Measurements from ENCODE around the gene IL1B.

Gene IL1B

DNA sequence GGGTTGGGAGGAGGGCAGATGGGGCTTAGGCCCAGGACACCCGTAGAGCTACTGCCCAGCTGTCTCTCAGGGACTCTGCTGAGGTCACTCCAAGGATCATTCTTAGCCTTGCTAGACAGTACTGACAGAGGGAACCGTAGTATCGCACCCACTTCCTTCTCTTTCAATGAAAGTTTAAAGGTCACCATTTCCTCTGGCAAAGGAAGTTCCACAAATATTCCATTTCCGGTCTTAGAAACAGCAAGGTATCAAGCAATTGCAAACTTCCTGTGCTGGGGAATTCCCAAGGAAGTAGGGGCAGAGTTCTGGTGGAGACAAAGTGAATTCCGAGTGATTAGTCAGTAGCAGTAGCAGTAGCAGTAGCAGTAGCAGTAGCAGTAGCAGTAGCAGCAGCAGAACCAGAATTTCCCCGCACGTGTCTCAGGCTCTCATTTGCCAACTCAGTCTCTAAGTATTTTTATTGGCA, 24.7 kb downstream of the IL1B start:
- DNase-seq (ENCODE audit: low read depth, low spot score), result peak; percentile 57
- H3K27ac ChIP-seq, result no peak overlapping the region
- peaks cover 3% of the 10 kb centered on the region; the same call in 1 of the 2 replicates for H3K9me3 ChIP-seq (ENCODE audit: low read depth, low read length)
- no peaks in the 10 kb centered on the region for H3K36me3 ChIP-seq (ENCODE audit: insufficient read depth, low read length)
- H3K9ac ChIP-seq (ENCODE audit: insufficient read length), result no peak overlapping the region
- 0 out of 2 replicates have a peak overlapping the region, but pooled peaks have one; percentile 8 for H3K4me3 ChIP-seq
- no peak; the same call in 1 of the 2 replicates for TF ChIP-seq POLR2AphosphoS5 (IDR thresholded peaks at IDR 0.05; ENCODE audit: borderline replicate concordance, low read depth, low read length)
- no peak for TF ChIP-seq EZH2 (IDR thresholded peaks at IDR 0.05)
- TF ChIP-seq FOXP2 (optimal IDR thresholded peaks at IDR 0.05; ENCODE audit: control extremely low read depth, extremely low read length, insufficient read depth), result no peak

DNA sequence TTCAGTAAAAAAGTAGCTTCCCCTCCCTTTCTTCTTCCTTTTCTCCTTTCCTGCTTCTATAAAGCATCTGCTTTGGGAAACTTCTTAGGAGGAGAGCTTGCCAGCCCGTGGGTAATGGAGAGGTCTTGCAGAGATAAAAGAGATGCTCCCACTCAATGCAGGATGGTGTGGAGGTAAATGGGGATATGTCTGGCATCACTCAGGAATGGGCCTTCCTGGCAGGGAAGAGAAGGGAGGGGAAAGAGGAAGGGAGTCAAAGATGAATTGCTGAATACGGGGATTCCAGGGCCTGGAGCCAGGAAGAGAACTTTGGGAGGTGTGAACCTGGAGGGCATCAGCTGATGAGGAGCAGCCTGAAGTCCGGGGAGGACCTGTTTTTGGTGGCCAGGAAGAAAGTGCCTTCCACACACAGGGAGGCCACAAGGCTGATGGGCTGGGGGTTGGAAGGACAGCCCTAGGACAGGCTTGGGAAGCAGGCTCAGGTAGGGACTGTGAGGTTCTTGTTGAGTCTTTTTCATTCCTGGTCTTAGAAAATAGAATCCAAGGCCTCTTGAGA, 25.2 kb downstream of the IL1B start:
- H3K4me3 ChIP-seq, result no peak overlapping the region
- no peak for DNase-seq (ENCODE audit: low read depth, low spot score)
- H3K9ac ChIP-seq (ENCODE audit: insufficient read length), result no peak overlapping the region
- H3K27ac ChIP-seq, result no peak overlapping the region
- H3K36me3 ChIP-seq (ENCODE audit: insufficient read depth, low read length), result no peaks in the 10 kb centered on the region
- TF ChIP-seq FOXP2 (optimal IDR thresholded peaks at IDR 0.05; ENCODE audit: control extremely low read depth, extremely low read length, insufficient read depth), result no peak
- no peak for TF ChIP-seq POLR2AphosphoS5 (IDR thresholded peaks at IDR 0.05; ENCODE audit: borderline replicate concordance, low read depth, low read length)
- TF ChIP-seq EZH2 (IDR thresholded peaks at IDR 0.05), result no peak
- H3K9me3 ChIP-seq (ENCODE audit: low read depth, low read length), result peaks cover 3% of the 10 kb centered on the region; the same call in 1 of the 2 replicates

DNA sequence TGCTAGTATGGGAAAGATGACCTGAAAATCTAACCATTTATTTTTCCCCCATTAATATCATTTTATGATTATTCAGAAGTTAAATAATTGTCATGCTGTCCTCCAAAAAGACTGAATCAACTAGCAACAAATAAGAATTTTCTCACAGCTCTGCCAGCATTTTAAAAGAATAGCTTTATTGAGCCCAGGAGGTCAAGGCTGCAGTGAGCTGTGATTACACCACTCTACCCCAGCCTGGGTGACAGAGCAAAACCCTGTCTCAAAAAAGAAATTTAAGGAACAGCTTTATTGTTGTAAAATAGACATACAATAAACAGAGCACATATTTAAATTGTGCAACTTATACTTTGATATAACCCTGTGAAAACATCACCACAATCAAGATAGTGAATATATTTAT, 27.5 kb downstream of the IL1B start:
- H3K9me3 ChIP-seq (ENCODE audit: low read depth, low read length), result peaks cover 3% of the 10 kb centered on the region; the same call in 1 of the 2 replicates
- H3K4me3 ChIP-seq, result no peak overlapping the region
- no peak overlapping the region for H3K27ac ChIP-seq
- TF ChIP-seq EZH2 (IDR thresholded peaks at IDR 0.05), result no peak
- no peak for TF ChIP-seq FOXP2 (optimal IDR thresholded peaks at IDR 0.05; ENCODE audit: control extremely low read depth, extremely low read length, insufficient read depth)
- TF ChIP-seq POLR2AphosphoS5 (IDR thresholded peaks at IDR 0.05; ENCODE audit: borderline replicate concordance, low read depth, low read length), result no peak
- no peak overlapping the region for H3K9ac ChIP-seq (ENCODE audit: insufficient read length)
- DNase-seq (ENCODE audit: low read depth, low spot score), result no peak
- H3K36me3 ChIP-seq (ENCODE audit: insufficient read depth, low read length), result no peaks in the 10 kb centered on the region

DNA sequence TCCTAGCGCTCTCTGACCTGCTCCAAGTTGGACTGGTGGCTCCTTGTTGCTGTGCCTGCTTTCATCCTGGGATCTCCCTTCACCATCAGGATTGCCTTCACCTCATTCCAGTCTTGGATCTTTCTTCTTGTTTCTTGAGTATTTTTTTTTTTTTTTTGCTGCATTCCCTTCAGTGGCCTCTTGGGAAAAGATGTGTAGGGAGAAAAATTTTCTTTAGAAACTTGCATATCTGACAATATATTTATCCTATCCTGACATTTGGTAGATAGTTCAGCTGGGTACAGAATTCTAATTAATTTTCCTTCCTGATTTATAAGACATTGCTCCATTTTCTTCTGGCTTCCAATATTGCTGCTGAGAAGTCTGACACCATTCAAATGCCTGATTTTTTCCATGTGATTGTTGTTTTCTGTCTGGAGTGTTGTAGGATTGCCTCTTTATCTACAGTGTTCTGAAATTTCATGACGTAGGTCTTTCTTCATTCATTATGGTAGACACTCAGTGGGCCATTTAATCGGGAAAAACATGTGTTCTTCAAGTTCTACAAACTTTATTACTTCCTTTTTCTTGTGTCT, 29.3 kb downstream of the IL1B start:
- Histone ChIP-seq H3K36me3 (ENCODE audit: insufficient read depth, low read length) (no peaks in the 10 kb centered on the region), H3K4me3 (no peak overlapping the region), H3K9me3 (ENCODE audit: low read depth, low read length) (peaks cover 3% of the 10 kb centered on the region; the same call in 1 of the 2 replicates), H3K27ac (no peak overlapping the region), H3K9ac (ENCODE audit: insufficient read length) (no peak overlapping the region)
- DNase-seq (ENCODE audit: low read depth, low spot score), result no peak
- TF ChIP-seq EZH2 (IDR thresholded peaks at IDR 0.05), result no peak
- no peak for TF ChIP-seq FOXP2 (optimal IDR thresholded peaks at IDR 0.05; ENCODE audit: control extremely low read depth, extremely low read length, insufficient read depth)
- TF ChIP-seq POLR2AphosphoS5 (IDR thresholded peaks at IDR 0.05; ENCODE audit: borderline replicate concordance, low read depth, low read length), result no peak

DNA sequence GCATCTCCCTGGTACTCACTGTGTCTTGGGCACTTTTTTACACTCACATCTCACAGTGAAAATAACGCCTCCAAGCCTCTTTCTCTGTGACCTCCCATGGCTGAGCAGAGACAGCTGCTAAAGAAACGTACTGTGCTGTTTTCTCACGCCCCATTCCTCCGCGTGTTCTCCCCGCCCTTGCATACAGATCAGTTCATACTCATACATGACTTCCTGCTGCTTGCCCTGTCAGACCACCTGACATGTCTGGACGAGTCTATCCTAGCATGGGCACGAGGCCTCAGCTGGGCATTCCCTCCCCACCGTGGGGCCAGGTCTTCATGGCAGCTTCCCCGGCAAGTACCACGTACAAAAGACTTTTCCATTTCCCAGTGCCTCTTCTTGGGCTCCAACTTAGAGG, 31.0 kb downstream of the IL1B start:
- no peak overlapping the region for H3K4me3 ChIP-seq
- peaks cover 3% of the 10 kb centered on the region; the same call in 1 of the 2 replicates for H3K9me3 ChIP-seq (ENCODE audit: low read depth, low read length)
- no peak overlapping the region for H3K9ac ChIP-seq (ENCODE audit: insufficient read length)
- no peak for TF ChIP-seq EZH2 (IDR thresholded peaks at IDR 0.05)
- TF ChIP-seq POLR2AphosphoS5 (IDR thresholded peaks at IDR 0.05; ENCODE audit: borderline replicate concordance, low read depth, low read length), result no peak
- no peak for TF ChIP-seq FOXP2 (optimal IDR thresholded peaks at IDR 0.05; ENCODE audit: control extremely low read depth, extremely low read length, insufficient read depth)
- H3K27ac ChIP-seq, result no peak overlapping the region
- DNase-seq (ENCODE audit: low read depth, low spot score), result no peak
- H3K36me3 ChIP-seq (ENCODE audit: insufficient read depth, low read length), result no peaks in the 10 kb centered on the region

GRCh38 chr2:112803691-112804521, 32.7 kb downstream of the IL1B start:
- H3K9me3 ChIP-seq (ENCODE audit: low read depth, low read length), result peaks cover 3% of the 10 kb centered on the region; the same call in 1 of the 2 replicates
- DNase-seq (ENCODE audit: low read depth, low spot score), result no peak
- TF ChIP-seq POLR2AphosphoS5 (IDR thresholded peaks at IDR 0.05; ENCODE audit: borderline replicate concordance, low read depth, low read length), result no peak
- no peak for TF ChIP-seq EZH2 (IDR thresholded peaks at IDR 0.05)
- no peak for TF ChIP-seq FOXP2 (optimal IDR thresholded peaks at IDR 0.05; ENCODE audit: control extremely low read depth, extremely low read length, insufficient read depth)
- no peak overlapping the region for H3K4me3 ChIP-seq
- H3K27ac ChIP-seq, result no peak overlapping the region
- H3K36me3 ChIP-seq (ENCODE audit: insufficient read depth, low read length), result no peaks in the 10 kb centered on the region
- H3K9ac ChIP-seq (ENCODE audit: insufficient read length), result no peak overlapping the region

- Histone ChIP-seq H3K9ac (ENCODE audit: insufficient read length) (no peak overlapping the region), H3K4me3 (no peak overlapping the region), H3K36me3 (ENCODE audit: insufficient read depth, low read length) (no peaks in the 10 kb centered on the region), H3K27ac (no peak overlapping the region), H3K9me3 (ENCODE audit: low read depth, low read length) (no peaks in the 10 kb centered on the region)
- TF ChIP-seq EZH2 (IDR thresholded peaks at IDR 0.05), result no peak
- TF ChIP-seq POLR2AphosphoS5 (IDR thresholded peaks at IDR 0.05; ENCODE audit: borderline replicate concordance, low read depth, low read length), result no peak
- TF ChIP-seq FOXP2 (optimal IDR thresholded peaks at IDR 0.05; ENCODE audit: control extremely low read depth, extremely low read length, insufficient read depth), result no peak
- DNase-seq (ENCODE audit: low read depth, low spot score), result no peak
Observed at GRCh38 chr2:112800881-112801583, 35.5 kb downstream of the IL1B start.

Data from SK-N-MC (cell line).